WTC11 (cell line): ENCODE data around the gene IDUA. TPM values are rescaled to one million over a fixed set of nuclear protein-coding genes. Genes with fewer than 3 reads are reported as not detected.
"Not testable (repeated sequence)": the region's sequence is repeated elsewhere in the genome, so short reads cannot be mapped to it uniquely, and the experiment has no call there.

Experiments
- ATAC-seq: fragments of 200-7000 bp; cut with Tn5 transposase; 2 replicates; pipeline ENCODE4 v1.10.0; 2021; ENCODE audit warnings: mild to moderate bottlenecking, moderate library complexity
- CTCF ChIA-PET: fragments of 300-600 bp; sonication (Branson Sonifier 250); formaldehyde crosslinking; loops from one replicate; lab custom pipeline; 2021; ENCODE audit warnings: antibody characterized with exemption; lab: Charles Lee
- POLR2A ChIA-PET: fragments of 350-600 bp; sonication (Branson Sonifier 250); formaldehyde crosslinking; loops from one replicate; lab custom pipeline; 2021; ENCODE audit warnings: antibody characterized with exemption; lab: Charles Lee
- DNase-seq: peaks from one replicate; pipeline ENCODE4 v3.0.0; 2021; ENCODE audit warnings: low spot score
- H3K27ac Mint-ChIP-seq: 2 replicates; pipeline ENCODE4 v1.8.0; 2021; ENCODE audit warnings: mixed read lengths
- H3K27me3 Mint-ChIP-seq: 2 replicates; pipeline ENCODE4 v1.8.0; 2021; ENCODE audit warnings: low read depth, mild to moderate bottlenecking, moderate library complexity, mixed read lengths
- H3K36me3 Mint-ChIP-seq: 2 replicates; pipeline ENCODE4 v1.8.0; 2021; ENCODE audit warnings: mixed read lengths
- H3K4me1 Mint-ChIP-seq: 2 replicates; pipeline ENCODE4 v1.8.0; 2022; ENCODE audit warnings: mixed read lengths
- H3K4me3 Mint-ChIP-seq: 2 replicates; pipeline ENCODE4 v1.8.0; 2021; ENCODE audit warnings: mild to moderate bottlenecking, moderate library complexity, mixed read lengths
- H3K9me3 Mint-ChIP-seq: 2 replicates; pipeline ENCODE4 v1.8.0; 2021; ENCODE audit warnings: mixed read lengths
- ATF3 ChIP-seq: sonication (generic); formaldehyde crosslinking; conservative IDR thresholded peaks from 2 replicates; pipeline ENCODE4 v1.8.1; 2022; ENCODE audit warnings: mild to moderate bottlenecking, missing genetic modification reagents
- E2F1 ChIP-seq: sonication (generic); formaldehyde crosslinking; IDR thresholded peaks from 2 replicates; pipeline ENCODE4 v1.8.0; 2022; ENCODE audit warnings: mild to moderate bottlenecking, missing genetic modification reagents
- ERG ChIP-seq: fragments of 250-450 bp; sonication (Bioruptor Pico); IDR thresholded peaks from 2 replicates; pipeline ENCODE4 v1.8.0; 2021; ENCODE audit warnings: mild to moderate bottlenecking
- FOXP1 ChIP-seq: sonication (generic); formaldehyde crosslinking; IDR thresholded peaks from 2 replicates; pipeline ENCODE4 v1.8.0; 2022; ENCODE audit warnings: missing genetic modification reagents, mild to moderate bottlenecking, moderate library complexity, borderline replicate concordance
- GABPB1 ChIP-seq: sonication (generic); formaldehyde crosslinking; IDR thresholded peaks from 2 replicates; pipeline ENCODE4 v1.8.1; 2023; ENCODE audit warnings: mild to moderate bottlenecking, missing genetic modification reagents
- IRF2 ChIP-seq: sonication (generic); formaldehyde crosslinking; IDR thresholded peaks from 2 replicates; pipeline ENCODE4 v1.8.0; 2022; ENCODE audit warnings: low read depth, missing genetic modification reagents, borderline replicate concordance
- PREB ChIP-seq: sonication (generic); formaldehyde crosslinking; IDR thresholded peaks from 2 replicates; pipeline ENCODE4 v1.8.1; 2022; ENCODE audit warnings: mild to moderate bottlenecking, missing genetic modification reagents, moderate library complexity, borderline replicate concordance
- RORB ChIP-seq: fragments of 250-450 bp; sonication (Bioruptor Pico); IDR thresholded peaks from 2 replicates; pipeline ENCODE4 v1.9.0; 2021; ENCODE audit warnings: mild to moderate bottlenecking
- SMAD4 ChIP-seq: sonication (generic); formaldehyde crosslinking; IDR thresholded peaks from 2 replicates; pipeline ENCODE4 v1.8.0; 2022; ENCODE audit warnings: mild to moderate bottlenecking, missing genetic modification reagents
- SOX15 ChIP-seq: fragments of 250-450 bp; sonication (Bioruptor Pico); IDR thresholded peaks from 2 replicates; pipeline ENCODE4 v1.9.0; 2021; ENCODE audit warnings: mild to moderate bottlenecking
- USF2 ChIP-seq: sonication (generic); formaldehyde crosslinking; IDR thresholded peaks from 2 replicates; pipeline ENCODE4 v1.8.1; 2023; ENCODE audit warnings: mild to moderate bottlenecking, missing genetic modification reagents, moderate library complexity
- ZNF138 ChIP-seq: sonication (generic); formaldehyde crosslinking; conservative IDR thresholded peaks from 2 replicates; pipeline ENCODE4 v1.8.1; 2022; ENCODE audit warnings: mild to moderate bottlenecking, moderate library complexity, missing genetic modification reagents
- ZNF281 ChIP-seq: sonication (generic); formaldehyde crosslinking; IDR thresholded peaks from 2 replicates; pipeline ENCODE4 v1.8.0; 2023; ENCODE audit warnings: mild to moderate bottlenecking, missing genetic modification reagents
- ZNF416 ChIP-seq: fragments of 250-450 bp; sonication (Bioruptor Pico); IDR thresholded peaks from 2 replicates; pipeline ENCODE4 v1.9.0; 2021; ENCODE audit warnings: mild to moderate bottlenecking, inconsistent platforms
- ZNF671 ChIP-seq: fragments of 250-450 bp; sonication (Bioruptor Pico); IDR thresholded peaks from 2 replicates; pipeline ENCODE4 v1.8.0; 2021; ENCODE audit warnings: mild to moderate bottlenecking
- total RNA-seq: library from RNA; stranded (reverse); gene quantifications from 3 replicates; pipeline ENCODE4 v1.2.3, GENCODE V29; 2021

The IDUA gene
- total RNA-seq, 1 experiment from 2014 or later: 8.7 TPM

- H3K27ac Mint-ChIP-seq: no peak overlapping the region
- H3K4me3 Mint-ChIP-seq: no peak overlapping the region
- no peak for TF ChIP-seq RORB (CRISPR knock-in tag)
- TF ChIP-seq GABPB1: no peak
- TF ChIP-seq USF2 (CRISPR knock-in tag): no peak
- no peak for TF ChIP-seq ZNF416 (CRISPR knock-in tag)
- TF ChIP-seq FOXP1 (CRISPR knock-in tag): no peak
- TF ChIP-seq SMAD4: no peak
- no peak for TF ChIP-seq ATF3 (CRISPR knock-in tag)
- TF ChIP-seq ZNF281: no peak
- TF ChIP-seq E2F1 (CRISPR knock-in tag): no peak
- TF ChIP-seq ZNF671 (CRISPR knock-in tag): no peak
- TF ChIP-seq ZNF138 (CRISPR knock-in tag): no peak
- TF ChIP-seq SOX15 (CRISPR knock-in tag): no peak
- H3K27me3 Mint-ChIP-seq: peaks cover 53% of the 10 kb centered on the region
- peaks cover 8% of the 10 kb centered on the region; the same call in 1 of the 2 replicates for H3K4me1 Mint-ChIP-seq
- CTCF ChIA-PET: interaction anchor here (1.0 to 1.7 kb wide), 2 partner anchors 52 to 126 kb away, joined by 3 to 4 read pairs; no protein-coding TSS in a partner anchor
- no peaks in the 10 kb centered on the region for H3K36me3 Mint-ChIP-seq
- H3K9me3 Mint-ChIP-seq: no peaks in the 10 kb centered on the region
- POLR2A ChIA-PET: no interaction called here
- no peak for ATAC-seq
- no peak for DNase-seq
These were observed 65.4 kb downstream of the IDUA start for GRCh38 chr4:1052231-1052671.

DNA sequence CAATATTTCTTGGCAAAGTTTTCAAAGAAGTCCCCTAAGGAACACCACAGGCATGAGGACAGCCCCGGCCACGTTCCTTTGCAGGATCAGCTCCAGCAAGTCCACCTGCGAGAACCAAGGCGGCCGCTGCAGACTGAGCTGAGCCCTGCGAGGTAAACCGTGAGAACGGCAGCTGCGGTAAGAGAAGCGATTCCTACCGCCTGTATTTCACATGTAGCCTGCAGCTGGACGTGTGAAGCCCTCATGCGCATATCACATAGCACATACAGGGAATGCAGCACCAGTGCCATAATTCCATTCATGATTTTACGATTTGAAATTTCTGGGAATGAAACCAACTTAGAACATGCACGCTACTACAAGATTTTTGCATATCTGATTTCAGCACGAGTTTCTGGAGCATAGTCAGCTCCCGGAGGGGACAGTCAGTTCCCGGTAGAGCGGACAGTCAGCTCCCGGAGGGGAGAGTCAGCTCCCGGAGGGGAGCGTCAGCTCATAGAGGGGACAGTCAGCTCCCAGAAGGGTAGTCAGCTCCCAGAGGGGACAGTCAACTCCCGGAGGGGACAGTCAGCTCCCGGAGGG lies 66.3 kb downstream of the IDUA start:
- no peaks in the 10 kb centered on the region for H3K9me3 Mint-ChIP-seq
- DNase-seq (no peak), ATAC-seq (no peak)
- H3K27ac Mint-ChIP-seq: no peak overlapping the region
- TF ChIP-seq PREB (CRISPR knock-in tag): no peak
- TF ChIP-seq IRF2: no peak
- no peak for TF ChIP-seq ERG (CRISPR knock-in tag)
- CTCF ChIA-PET: interaction anchor here (1.0 to 1.7 kb wide), 3 partner anchors 43 to 127 kb away, joined by 3 to 8 read pairs (median 4); no protein-coding TSS in a partner anchor
- H3K36me3 Mint-ChIP-seq: no peaks in the 10 kb centered on the region
- no peak overlapping the region for H3K4me3 Mint-ChIP-seq
- peaks cover 8% of the 10 kb centered on the region; the same call in 1 of the 2 replicates for H3K4me1 Mint-ChIP-seq
- POLR2A ChIA-PET: no interaction called here
- peaks cover 47% of the 10 kb centered on the region for H3K27me3 Mint-ChIP-seq

GRCh38 chr4:1053891-1054290 lies 67.0 kb downstream of the IDUA start:
- not testable (repeated sequence) for H3K4me1 Mint-ChIP-seq, ATAC-seq, H3K27ac Mint-ChIP-seq, H3K4me3 Mint-ChIP-seq, H3K9me3 Mint-ChIP-seq, DNase-seq, H3K36me3 Mint-ChIP-seq
- ChIA-PET POLR2A (interaction anchor here (0.7 kb wide), 1 partner anchor 32 kb away, joined by 8 read pairs; no protein-coding TSS in a partner anchor), CTCF (interaction anchor here (1.5 to 1.7 kb wide), 2 partner anchors 43 to 127 kb away, joined by 4 to 8 read pairs; no protein-coding TSS in a partner anchor)
- peaks cover 44% of the 10 kb centered on the region for H3K27me3 Mint-ChIP-seq

Other genes starting within 250 kb of the IDUA start
- gene CPLX1, start 160.9 kb upstream of the IDUA start, total RNA-seq: 1.5 to 3.5 TPM (median 2.0 TPM) in 3 replicates
- gene GAK, start 54.7 kb upstream of the IDUA start, total RNA-seq: 108 to 121 TPM (median 108 TPM) in 3 replicates
- gene TMEM175, start 54.6 kb upstream of the IDUA start, total RNA-seq: 6.4 to 10.6 TPM (median 9.2 TPM) in 3 replicates
- 15.7 to 19.3 TPM (median 16.9 TPM) in 3 replicates for gene DGKQ, start 13.5 kb upstream of the IDUA start, total RNA-seq
- gene SLC26A1, start 6.4 kb downstream of the IDUA start, total RNA-seq: 0.14 to 0.85 TPM (median 0.25 TPM) in 3 replicates
- 25.9 to 30.6 TPM (median 27.3 TPM) in 3 replicates for gene FGFRL1, start 24.6 kb downstream of the IDUA start, total RNA-seq
- 1.0 to 2.9 TPM (median 2.7 TPM) in 3 replicates for gene RNF212, start 126.5 kb downstream of the IDUA start, total RNA-seq
- gene SPON2, start 185.5 kb downstream of the IDUA start, total RNA-seq: 4.9 to 6.6 TPM (median 5.3 TPM) in 3 replicates